Mesodermal cell (in vitro differentiated cells): ENCODE measurements around the gene RHBDL3.
"Not testable (repeated sequence)": the region's sequence is repeated elsewhere in the genome, so short reads cannot be mapped to it uniquely, and the experiment has no call there.

ENCODE experiments used
- H3K27ac ChIP-seq: 2 replicates; pipeline ENCODE4 v1.7.0; 2013; ENCODE audit warnings: mild to moderate bottlenecking, low read depth, low read length, moderate library complexity; ENCODE audit not compliant: severe bottlenecking
- H3K36me3 ChIP-seq: 2 replicates; pipeline ENCODE4 v1.7.1; 2013; ENCODE audit warnings: mild to moderate bottlenecking, low read length, moderate library complexity; ENCODE audit not compliant: control insufficient read depth, insufficient read depth
- H3K4me1 ChIP-seq: one replicate; pipeline ENCODE4 v1.7.1; 2013; ENCODE audit warnings: mild to moderate bottlenecking, low read length; ENCODE audit not compliant: insufficient read depth, control insufficient read depth, poor library complexity, severe bottlenecking
- H3K4me3 ChIP-seq: 2 replicates; pipeline ENCODE4 v1.7.0; 2013; ENCODE audit warnings: low read length, control low read depth, mild to moderate bottlenecking; ENCODE audit not compliant: insufficient read depth, poor library complexity, severe bottlenecking; ENCODE audit errors: extremely low read depth
- H3K9me3 ChIP-seq: 2 replicates; pipeline ENCODE4 v1.7.1; 2013; ENCODE audit warnings: mild to moderate bottlenecking, low read length, moderate library complexity; ENCODE audit not compliant: control insufficient read depth
- WGBS, 2 experiments: methylation state at CpG; one replicate each; pipeline ENCODE4 v1.1.5; 2013; ENCODE audit warnings: missing lambda C conversion rate in 2 of 2; ENCODE audit not compliant: insufficient coverage in 2 of 2; 5-methylcytosine and 5-hydroxymethylcytosine counted together

RHBDL3 gene

GRCh38 chr17:32307658-32308057, 42.0 kb downstream of the RHBDL3 start:
- WGBS, 2 experiments = 64 to 80% methylated on average over 1 of the region's 4 CpGs
- H3K4me1 ChIP-seq = peaks cover 18% of the 10 kb centered on the region
- no peak overlapping the region for H3K4me3 ChIP-seq
- H3K36me3 ChIP-seq = no peaks in the 10 kb centered on the region
- H3K27ac ChIP-seq = no peak overlapping the region
- H3K9me3 ChIP-seq = no peaks in the 10 kb centered on the region

- Histone ChIP-seq H3K4me1 (no peaks in the 10 kb centered on the region), H3K9me3 (no peaks in the 10 kb centered on the region), H3K27ac (no peak overlapping the region), H3K4me3 (no peak overlapping the region), H3K36me3 (no peaks in the 10 kb centered on the region)
- 42 to 43% methylated on average over 7 of the region's 9 CpGs for WGBS, 2 experiments
Observed at GRCh38 chr17:32311028-32311536, 45.5 kb downstream of the RHBDL3 start.

GRCh38 chr17:32314636-32315035, 49.0 kb downstream of the RHBDL3 start:
- no peaks in the 10 kb centered on the region for H3K36me3 ChIP-seq
- H3K4me1 ChIP-seq = no peaks in the 10 kb centered on the region
- H3K4me3 ChIP-seq = no peak overlapping the region
- WGBS, 2 experiments = 89 to 92% methylated on average over 9 of the region's 9 CpGs
- H3K27ac ChIP-seq = no peak overlapping the region
- no peaks in the 10 kb centered on the region for H3K9me3 ChIP-seq

GRCh38 chr17:32315171-32315570, 49.5 kb downstream of the RHBDL3 start:
- no peaks in the 10 kb centered on the region for H3K4me1 ChIP-seq
- 86 to 87% methylated on average over 4 to 8 of the region's 8 CpGs for WGBS, 2 experiments
- no peak overlapping the region for H3K27ac ChIP-seq
- H3K36me3 ChIP-seq = no peaks in the 10 kb centered on the region
- H3K9me3 ChIP-seq = no peaks in the 10 kb centered on the region
- H3K4me3 ChIP-seq = no peak overlapping the region

GRCh38 chr17:32316653-32317052, 51.0 kb downstream of the RHBDL3 start:
- H3K4me1 ChIP-seq, H3K27ac ChIP-seq, H3K4me3 ChIP-seq, H3K36me3 ChIP-seq, H3K9me3 ChIP-seq: not testable (repeated sequence)
- WGBS, 2 experiments = 93 to 100% methylated on average over 2 to 4 of the region's 5 CpGs

GRCh38 chr17:32317353-32317752, 51.7 kb downstream of the RHBDL3 start:
- Histone ChIP-seq H3K27ac (no peak overlapping the region), H3K4me1 (no peaks in the 10 kb centered on the region), H3K9me3 (no peaks in the 10 kb centered on the region), H3K4me3 (no peak overlapping the region), H3K36me3 (no peaks in the 10 kb centered on the region)
- WGBS, 2 experiments = 83 to 86% methylated on average over 4 of the region's 4 CpGs

GRCh38 chr17:32318071-32318470, 52.4 kb downstream of the RHBDL3 start:
- 89 to 90% methylated on average over 2 to 5 of the region's 8 CpGs for WGBS, 2 experiments
- Histone ChIP-seq H3K36me3 (no peaks in the 10 kb centered on the region), H3K4me1 (no peaks in the 10 kb centered on the region), H3K27ac (no peak overlapping the region), H3K9me3 (no peaks in the 10 kb centered on the region), H3K4me3 (no peak overlapping the region)

- WGBS, 2 experiments = 22% methylated on average over 5 of the region's 5 CpGs; no CpG with 5 or more reads in 1 of the 2 experiments
- Histone ChIP-seq H3K9me3 (no peaks in the 10 kb centered on the region), H3K4me3 (no peak overlapping the region), H3K36me3 (no peaks in the 10 kb centered on the region), H3K4me1 (no peaks in the 10 kb centered on the region), H3K27ac (no peak overlapping the region)
Observed at GRCh38 chr17:32319548-32319905, 53.9 kb downstream of the RHBDL3 start.

- H3K4me1 ChIP-seq, H3K4me3 ChIP-seq, H3K36me3 ChIP-seq, H3K9me3 ChIP-seq, H3K27ac ChIP-seq: not testable (repeated sequence)
- WGBS, 2 experiments = 97 to 100% methylated on average over 3 to 5 of the region's 6 CpGs
Observed at GRCh38 chr17:32320080-32320479, 54.4 kb downstream of the RHBDL3 start.

GRCh38 chr17:32320847-32321246, 55.2 kb downstream of the RHBDL3 start:
- Histone ChIP-seq H3K27ac (no peak overlapping the region), H3K4me1 (no peaks in the 10 kb centered on the region), H3K36me3 (no peaks in the 10 kb centered on the region), H3K9me3 (no peaks in the 10 kb centered on the region), H3K4me3 (no peak overlapping the region)
- WGBS, 2 experiments = 87 to 92% methylated on average over 15 of the region's 15 CpGs

- WGBS, 2 experiments = 93 to 94% methylated on average over 2 to 10 of the region's 10 CpGs
- Histone ChIP-seq H3K9me3 (no peaks in the 10 kb centered on the region), H3K4me3 (no peak overlapping the region), H3K27ac (no peak overlapping the region), H3K4me1 (no peaks in the 10 kb centered on the region), H3K36me3 (no peaks in the 10 kb centered on the region)
Observed at GRCh38 chr17:32323046-32323445, 57.4 kb downstream of the RHBDL3 start.
